A549 (cell line): Measurements from ENCODE around the gene DIP2C. TPM values are rescaled to one million over a fixed set of nuclear protein-coding genes. Genes with fewer than 3 reads are reported as not detected.

ENCODE experiments used
- ATAC-seq, 2 experiments: fragments of 200-7000 bp in 1 of 2; fragments of >200 bp in 1 of 2; cut with Nextera tagmentation in 1 of 2; cut with Tn5 transposase in 1 of 2; 3 replicates each; pipeline versions ENCODE4 v1.8.0 to v1.9.1; 2018 to 2020; ENCODE audit warnings: mild to moderate bottlenecking in 1 of 2, moderate library complexity in 1 of 2
- CTCF ChIA-PET: fragments of 300-600 bp; sonication (Branson Sonifier 250); formaldehyde crosslinking; extraction: SDS; loops from one replicate; lab custom pipeline; 2021; ENCODE audit warnings: antibody characterized with exemption, inconsistent platforms; lab: Yijun Ruan, JAX
- POLR2A ChIA-PET: fragments of 350-600 bp; formaldehyde crosslinking; extraction: SDS; loops from one replicate; lab custom pipeline; 2021; ENCODE audit warnings: antibody characterized with exemption, inconsistent platforms; lab: Yijun Ruan, JAX
- DNase-seq, 2 experiments: peaks; one replicate each; pipeline versions ENCODE4 v3.0.0 to v3.0.0-alpha.2; 2011 to 2016; ENCODE audit warnings: low read depth in 1 of 2, low spot score in 1 of 2
- FAIRE-seq: peaks from 2 replicates; lab custom pipeline; 2011; peaks lifted over from hg19 to GRCh38; lab: Jason Lieb, UNC
- H3K27ac ChIP-seq, 2 experiments: fragments of >200 bp; sonication (Bioruptor Twin); formaldehyde crosslinking; 3 replicates each; pipeline ENCODE4 v1.5.1; 2016 to 2017
- H3K4me1 ChIP-seq: fragments of >200 bp; sonication (Bioruptor Twin); formaldehyde crosslinking; 3 replicates; pipeline ENCODE4 v1.6.1; 2016
- H3K4me2 ChIP-seq: fragments of >200 bp; sonication (Bioruptor Twin); formaldehyde crosslinking; 3 replicates; pipeline ENCODE4 v1.6.1; 2016
- H3K4me3 ChIP-seq: fragments of >200 bp; sonication (Bioruptor Twin); formaldehyde crosslinking; 3 replicates; pipeline ENCODE4 v1.5.1; 2016
- H3K9me3 ChIP-seq: fragments of >200 bp; sonication (Bioruptor Twin); formaldehyde crosslinking; 3 replicates; pipeline ENCODE4 v1.6.1; 2016
- BCL3 ChIP-seq: fragments of >200 bp; sonication (Bioruptor Twin); formaldehyde crosslinking; IDR thresholded peaks from 3 replicates; pipeline ENCODE4 v1.6.1; 2016
- BHLHE40 ChIP-seq: IDR thresholded peaks from 2 replicates; pipeline ENCODE4 v1.6.1; 2012; ENCODE audit warnings: low read depth, low read length, inconsistent platforms
- CHD2 ChIP-seq: fragments of 150-350 bp; IDR thresholded peaks from 2 replicates; pipeline ENCODE4 v1.6.1; 2014; ENCODE audit warnings: low read length; ENCODE audit not compliant: partially characterized antibody
- E2F6 ChIP-seq: IDR thresholded peaks from 2 replicates; pipeline ENCODE4 v1.6.1; 2012; ENCODE audit warnings: low read depth, borderline replicate concordance
- EP300 ChIP-seq, 2 experiments: fragments of >200 bp; sonication (Bioruptor Twin); formaldehyde crosslinking; IDR thresholded peaks; 2 replicates in 1 of 2; 3 replicates in 1 of 2; pipeline ENCODE4 v1.6.1; 2016 to 2017
- ESRRA ChIP-seq: fragments of 150-350 bp; IDR thresholded peaks from 2 replicates; pipeline ENCODE4 v1.6.1; 2014; ENCODE audit warnings: mild to moderate bottlenecking, low read length, borderline replicate concordance
- FOSB ChIP-seq: fragments of 250-450 bp; sonication (Bioruptor Pico); IDR thresholded peaks from 2 replicates; pipeline ENCODE4 v1.5.0; 2020; ENCODE audit warnings: mild to moderate bottlenecking, moderate library complexity
- FOXS1 ChIP-seq: fragments of 250-450 bp; sonication (Bioruptor Pico); IDR thresholded peaks from 2 replicates; pipeline ENCODE4 v1.5.0; 2020; ENCODE audit warnings: mild to moderate bottlenecking, moderate library complexity
- GATA3 ChIP-seq: IDR thresholded peaks from 2 replicates; pipeline ENCODE4 v1.6.1; 2012; ENCODE audit warnings: borderline replicate concordance
- HEYL ChIP-seq: fragments of 250-450 bp; sonication (Bioruptor Pico); IDR thresholded peaks from 2 replicates; pipeline ENCODE4 v1.8.0; 2021; ENCODE audit warnings: mild to moderate bottlenecking, moderate library complexity
- HMGXB4 ChIP-seq: fragments of 250-450 bp; sonication (Bioruptor Pico); IDR thresholded peaks from 2 replicates; pipeline ENCODE4 v1.5.0; 2021; ENCODE audit warnings: mild to moderate bottlenecking, moderate library complexity, borderline replicate concordance
- HOXA7 ChIP-seq: fragments of 250-450 bp; sonication (Bioruptor Pico); IDR thresholded peaks from 2 replicates; pipeline ENCODE4 v1.5.0; 2020; ENCODE audit warnings: mild to moderate bottlenecking, moderate library complexity
- HOXB5 ChIP-seq: fragments of 250-450 bp; sonication (Bioruptor Pico); IDR thresholded peaks from 2 replicates; pipeline ENCODE4 v1.5.0; 2020; ENCODE audit warnings: mild to moderate bottlenecking, moderate library complexity
- JUNB ChIP-seq: fragments of >200 bp; sonication (Bioruptor Twin); formaldehyde crosslinking; IDR thresholded peaks from 2 replicates; pipeline ENCODE4 v1.6.1; 2016
- MAFK ChIP-seq: fragments of 450-650 bp; IDR thresholded peaks from 2 replicates; pipeline ENCODE4 v1.6.1; 2014; ENCODE audit not compliant: partially characterized antibody
- MAZ ChIP-seq: fragments of 150-350 bp; IDR thresholded peaks from 2 replicates; pipeline ENCODE4 v1.6.1; 2014; ENCODE audit warnings: antibody characterized with exemption, low read depth, low read length, borderline replicate concordance
- NFE2L2 ChIP-seq: fragments of 150-350 bp; conservative IDR thresholded peaks from 2 replicates; pipeline ENCODE4 v1.6.1; 2014; ENCODE audit warnings: low read length
- NPAS2 ChIP-seq: fragments of 250-450 bp; sonication (Bioruptor Pico); IDR thresholded peaks from 2 replicates; pipeline ENCODE4 v1.8.0; 2022; ENCODE audit warnings: mild to moderate bottlenecking, moderate library complexity, borderline replicate concordance
- NR3C1 ChIP-seq: fragments of >200 bp; sonication (Bioruptor Twin); formaldehyde crosslinking; IDR thresholded peaks from 3 replicates; pipeline ENCODE4 v1.6.1; 2017
- PBX3 ChIP-seq: IDR thresholded peaks from 2 replicates; pipeline ENCODE4 v1.6.1; 2012
- POLR2A ChIP-seq: IDR thresholded peaks from 2 replicates; pipeline ENCODE4 v1.6.1; 2012; ENCODE audit warnings: mild to moderate bottlenecking, low read length
- RCOR1 ChIP-seq: fragments of 150-350 bp; IDR thresholded peaks from 2 replicates; pipeline ENCODE4 v1.6.1; 2014; ENCODE audit warnings: antibody characterized with exemption, low read length, low read depth
- RFX5 ChIP-seq: fragments of 450-650 bp; IDR thresholded peaks from 2 replicates; pipeline ENCODE4 v1.7.1; 2014; ENCODE audit warnings: antibody characterized with exemption, mild to moderate bottlenecking, moderate library complexity
- RNF2 ChIP-seq: fragments of 200-600 bp; sonication (generic); IDR thresholded peaks from 2 replicates; pipeline ENCODE4 v1.6.1; 2016; ENCODE audit warnings: low read depth, mild to moderate bottlenecking, antibody characterized with exemption, moderate library complexity, borderline replicate concordance
- TP53 ChIP-seq: fragments of 250-450 bp; sonication (Bioruptor Pico); IDR thresholded peaks from 2 replicates; pipeline ENCODE4 v1.5.0; 2021; ENCODE audit warnings: mild to moderate bottlenecking, moderate library complexity
- ZFP36 ChIP-seq: fragments of 450-650 bp; IDR thresholded peaks from 2 replicates; pipeline ENCODE4 v1.6.1; 2014; ENCODE audit warnings: borderline replicate concordance; ENCODE audit not compliant: partially characterized antibody
- WGBS: methylation state at CpG from one replicate; pipeline ENCODE4 v1.1.6; 2017; ENCODE audit errors: missing lambda C conversion rate; 5-methylcytosine and 5-hydroxymethylcytosine counted together
- polyA plus RNA-seq, 4 experiments: library from polyadenylated mRNA; depleted of rRNA in 3 of 4; stranded (reverse); fragments of >200 nt; fragmentation: RNase III in 1 of 4; extraction: RNeasy Plus Mini Kit Qiagen cat#74134 plus additional on column Dnase treatment in 1 of 4; gene quantifications; 2 replicates in 3 of 4; 3 replicates in 1 of 4; pipeline ENCODE4 v1.2.3, GENCODE V29; 2011 to 2017

The DIP2C gene
- polyA plus RNA-seq, 2 of the 4 experiments (the other 2 are of a cell fraction): 3.7 to 5.0 TPM

GRCh38 chr10:541750-542371 lies 147.6 kb downstream of the DIP2C start:
- no peak for FAIRE-seq
- DNase-seq: no peak
- no peak for ATAC-seq
- Histone ChIP-seq H3K9me3 (no peaks in the 10 kb centered on the region), H3K4me3 (no peak overlapping the region), H3K27ac (no peak overlapping the region), H3K4me2 (no peak overlapping the region), H3K4me1 (no peaks in the 10 kb centered on the region)
- ChIA-PET CTCF (no interaction called here), POLR2A (no interaction called here)
- TF ChIP-seq NR3C1: no peak
- no peak for TF ChIP-seq HOXB5
- 77% methylated on average over 16 of the region's 16 CpGs for WGBS

GRCh38 chr10:541041-541440 lies 148.4 kb downstream of the DIP2C start:
- no peak overlapping the region for H3K4me2 ChIP-seq
- POLR2A ChIA-PET: no interaction called here
- ATAC-seq (no peak), DNase-seq (no peak), FAIRE-seq (no peak)
- H3K4me1 ChIP-seq: no peaks in the 10 kb centered on the region
- no peak overlapping the region for H3K27ac ChIP-seq
- H3K4me3 ChIP-seq: no peak overlapping the region
- 85% methylated on average over 7 of the region's 13 CpGs for WGBS
- CTCF ChIA-PET: no interaction called here
- H3K9me3 ChIP-seq: no peaks in the 10 kb centered on the region
- TF ChIP-seq HEYL (no peak), FOXS1 (no peak), HOXA7 (no peak), HMGXB4 (CRISPR knock-in tag) (no peak), JUNB (no peak), MAFK (no peak), MAZ (no peak), RFX5 (no peak)

GRCh38 chr10:538895-539294 lies 150.6 kb downstream of the DIP2C start:
- no peak for TF ChIP-seq FOSB (CRISPR knock-in tag)
- TF ChIP-seq CHD2: no peak
- TF ChIP-seq GATA3: no peak
- TF ChIP-seq ESRRA: no peak
- TF ChIP-seq TP53: no peak
- TF ChIP-seq EP300 (IDR thresholded peaks at IDR 0.05): no peak
- no peak for TF ChIP-seq ZFP36
- no peak for TF ChIP-seq RCOR1
- no peak for TF ChIP-seq NFE2L2
- TF ChIP-seq POLR2A: no peak
- no peak for TF ChIP-seq PBX3
- TF ChIP-seq E2F6: no peak
- no peak for TF ChIP-seq RNF2
- no peak for TF ChIP-seq BHLHE40
- no peak for TF ChIP-seq MAZ
- no peak for TF ChIP-seq NPAS2
- TF ChIP-seq BCL3: no peak
- no peak for TF ChIP-seq HEYL
- TF ChIP-seq RFX5: no peak
- no peak for ATAC-seq
- 82% methylated on average over 9 of the region's 9 CpGs for WGBS
- no peak for DNase-seq
- Histone ChIP-seq H3K9me3 (no peaks in the 10 kb centered on the region), H3K4me1 (no peaks in the 10 kb centered on the region), H3K4me3 (no peak overlapping the region), H3K4me2 (no peak overlapping the region), H3K27ac (no peak overlapping the region)
- FAIRE-seq: no peak
- ChIA-PET POLR2A (no interaction called here), CTCF (no interaction called here)
